CD4-positive, alpha-beta T cell treated with Interferon gamma for 1 hour (primary cell): ENCODE data around the gene ZNF521.

ENCODE experiments used
- DNase-seq: peaks from one replicate; pipeline ENCODE4 v3.0.0-alpha.2; 2020

Gene ZNF521

DNA sequence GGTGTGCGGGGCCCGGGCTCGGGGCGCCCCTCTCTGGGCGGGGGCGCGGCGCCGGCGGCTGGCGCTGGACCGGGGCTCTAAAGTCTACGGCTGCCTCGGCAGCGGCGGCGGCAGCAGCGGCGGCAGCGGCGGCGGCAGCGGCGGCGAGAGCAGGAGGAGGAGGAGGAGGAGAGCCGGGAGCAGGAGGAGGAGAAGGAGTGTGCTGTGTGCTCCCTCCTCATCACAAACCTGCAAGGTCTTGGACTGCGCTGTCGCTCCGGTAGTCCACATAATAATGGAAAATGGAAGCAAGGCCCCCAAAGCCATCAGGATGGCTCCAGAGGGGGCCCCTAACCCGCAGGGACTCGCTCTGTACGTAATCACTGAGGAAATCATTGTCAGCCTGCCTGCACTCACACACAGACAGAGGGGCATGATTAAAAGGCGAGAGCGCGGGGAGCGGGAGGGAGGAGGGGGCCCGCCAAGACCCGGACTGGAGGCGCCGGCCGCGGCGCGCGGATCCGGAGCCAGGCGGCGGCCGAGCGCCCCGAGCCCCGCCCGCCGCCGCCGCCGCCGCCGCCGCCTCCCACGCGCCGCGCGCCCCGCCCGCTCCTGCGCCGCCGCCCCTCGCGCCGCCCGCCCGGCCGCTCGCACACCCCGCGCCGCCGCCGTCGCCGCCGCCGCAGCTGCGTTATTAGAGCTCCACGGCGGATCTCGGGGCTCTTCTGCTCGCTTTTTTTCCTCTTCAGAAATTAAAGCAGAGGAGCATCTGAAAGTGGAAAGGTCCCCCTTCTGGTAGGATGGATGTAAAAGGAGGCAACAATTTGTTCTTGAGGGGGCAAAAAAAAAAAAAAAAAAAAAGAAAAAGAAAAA, at the start of gene ZNF521:
ZNF521 (minus strand) TSS at position 390 of the 852 bp plus-strand sequence. CDS start 1,220 bp downstream, outside the sequence.
- peak; percentile 55 for DNase-seq

DNA sequence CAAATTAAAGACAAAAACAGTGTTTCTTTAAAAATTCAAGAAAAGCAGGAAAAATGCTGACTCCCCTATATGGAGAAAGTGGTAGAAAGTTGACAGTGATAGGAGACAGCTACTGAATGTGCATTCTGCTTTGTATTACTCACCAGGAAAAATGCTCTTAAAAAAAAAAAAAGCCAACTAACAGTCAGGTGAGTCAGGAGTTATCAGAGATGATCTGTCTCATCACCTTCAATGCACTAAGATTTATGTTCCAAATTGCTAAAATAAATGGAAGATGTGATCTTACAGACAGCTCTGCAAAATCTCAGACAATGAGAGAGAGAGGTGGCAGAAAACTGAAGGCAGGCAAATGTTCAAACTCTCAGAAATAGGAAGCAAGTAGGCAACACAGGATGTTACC, 47.6 kb upstream of the ZNF521 start:
- DNase-seq = no peak

DNA sequence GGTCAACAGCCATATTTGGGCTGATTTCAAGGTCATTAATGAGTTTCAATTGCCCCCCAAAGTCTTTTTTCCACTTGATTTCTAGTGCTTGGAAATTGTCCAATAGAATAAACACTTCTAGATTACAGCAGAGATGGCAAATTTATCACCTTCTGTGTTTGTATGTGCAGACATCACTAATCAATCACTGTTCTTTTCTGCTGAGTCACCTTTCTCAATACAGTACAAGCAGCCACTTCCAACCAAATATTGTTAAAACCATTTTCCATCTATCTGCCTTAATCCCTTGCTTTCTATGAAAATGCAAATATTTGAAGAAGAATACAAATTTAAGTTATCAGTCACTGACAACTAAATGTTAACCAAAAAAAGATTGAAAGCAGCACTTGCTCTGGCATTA, 40.2 kb upstream of the ZNF521 start:
- DNase-seq = no peak

DNA sequence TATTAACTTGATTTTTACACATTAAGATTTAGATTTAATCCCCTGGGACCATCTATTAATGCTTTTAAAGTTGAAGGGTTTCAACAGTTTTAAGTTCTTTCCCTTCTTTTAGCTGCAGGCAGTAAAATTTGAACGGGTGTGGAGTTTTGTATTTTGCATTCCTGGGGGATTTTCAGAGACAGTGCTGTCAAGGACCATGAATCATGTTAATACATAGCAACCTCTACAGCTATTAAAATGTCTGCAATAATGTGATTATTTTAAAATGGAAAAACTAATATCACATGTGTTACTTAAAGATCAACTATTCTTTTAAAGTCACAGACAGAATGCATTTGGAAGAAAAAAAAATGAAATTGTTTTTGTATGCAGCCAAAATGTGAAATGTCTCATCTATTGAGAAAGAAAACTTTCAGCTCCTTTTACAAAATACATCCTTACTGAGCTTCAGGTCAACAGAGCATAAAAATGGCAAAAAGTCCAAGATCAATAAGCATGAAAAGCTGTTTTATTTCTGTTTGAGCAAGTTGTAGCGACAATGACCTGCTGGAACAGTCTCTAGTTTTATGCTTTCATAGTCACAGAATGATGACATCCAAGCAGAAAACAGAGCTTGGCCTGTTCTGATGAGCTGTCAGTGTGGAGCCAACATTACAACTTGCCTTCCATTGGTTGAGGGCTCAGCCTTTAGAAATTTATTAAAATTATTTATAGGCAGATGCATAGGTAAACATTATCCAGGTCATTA, 21.6 kb upstream of the ZNF521 start:
- no peak for DNase-seq

DNA sequence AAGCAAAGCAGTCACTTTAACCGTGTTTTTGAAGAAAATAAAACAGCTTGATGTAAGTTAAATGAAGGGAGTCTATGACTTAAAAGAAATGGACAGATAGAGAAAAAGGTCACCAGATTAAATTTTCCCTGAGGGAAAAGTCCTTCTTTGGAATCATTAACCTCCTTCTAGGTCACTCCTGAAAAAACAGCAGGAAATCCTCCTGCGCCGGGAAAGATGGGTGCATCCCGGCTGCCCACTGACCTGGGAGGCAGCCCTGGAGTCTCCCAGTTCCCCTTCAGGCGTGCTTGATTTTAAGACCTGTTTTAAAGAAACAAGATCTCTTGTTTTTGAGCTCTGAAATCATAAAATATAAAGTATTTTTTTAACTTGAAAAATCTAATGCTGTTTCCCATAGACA, 18.4 kb upstream of the ZNF521 start:
- no peak for DNase-seq

DNA sequence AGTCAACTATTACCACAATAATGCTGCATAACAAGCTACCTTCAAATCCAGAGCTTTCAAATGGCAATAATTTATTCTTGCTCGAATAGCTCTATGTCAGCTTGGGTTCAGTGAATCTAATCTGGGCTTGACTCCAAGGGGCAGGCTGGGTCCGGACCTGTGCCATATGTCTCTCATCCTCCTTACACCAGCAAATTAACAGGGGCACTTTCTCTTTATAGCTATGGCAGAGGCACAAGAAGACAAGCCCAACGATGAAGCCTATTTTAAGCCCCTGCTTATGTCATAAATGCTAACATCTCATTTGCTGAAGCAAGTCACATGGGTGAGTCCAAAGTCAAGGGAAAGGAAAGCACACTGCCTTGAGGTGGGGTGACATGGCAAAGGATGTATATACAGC, 13.3 kb upstream of the ZNF521 start:
- no peak for DNase-seq

DNA sequence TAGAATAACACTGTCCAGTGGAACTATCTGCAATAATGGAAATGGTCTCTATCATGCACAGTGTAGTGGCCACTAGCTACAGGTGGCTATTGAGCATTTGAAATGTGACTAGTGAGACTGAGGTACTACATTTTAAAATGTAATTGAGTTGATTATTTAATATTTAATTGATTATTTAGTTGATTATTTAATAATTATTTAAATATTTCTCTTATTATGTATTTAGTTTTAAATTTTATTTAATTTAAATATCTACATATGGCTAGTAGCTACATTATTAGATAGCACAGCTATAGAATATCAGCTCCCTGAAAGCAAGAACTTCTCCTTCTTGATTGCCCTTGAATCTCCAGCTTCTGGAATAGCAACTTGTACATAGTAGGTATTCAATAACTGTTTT, 12.8 kb upstream of the ZNF521 start:
- DNase-seq = no peak

DNA sequence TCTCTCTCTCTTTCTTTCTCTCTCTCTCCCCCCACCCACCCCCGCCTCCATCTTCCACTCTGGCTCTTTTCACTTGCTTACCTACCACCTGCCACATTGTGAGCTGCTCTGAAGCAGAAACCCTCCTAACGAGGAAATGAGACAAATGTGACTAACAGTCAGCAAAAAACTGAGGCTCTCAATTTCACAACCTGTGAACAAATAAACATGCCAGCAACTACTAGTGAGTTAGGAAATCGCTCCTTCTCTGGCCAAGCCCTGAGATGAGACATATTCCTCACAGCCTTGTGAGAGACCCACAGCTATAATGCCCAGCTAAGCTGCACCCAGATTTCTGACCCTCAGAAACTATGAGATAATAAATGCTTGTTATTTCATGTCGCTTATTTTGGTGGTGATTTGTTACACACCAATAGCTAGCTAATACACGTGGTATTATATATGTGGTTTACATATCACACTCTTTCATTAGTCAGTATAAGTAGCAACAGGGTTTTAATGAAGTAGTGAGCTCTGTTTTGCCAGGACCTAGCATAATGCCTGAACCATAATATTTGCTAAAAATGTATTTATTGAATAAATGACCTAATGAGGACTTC, 8.4 kb upstream of the ZNF521 start:
- no peak for DNase-seq

DNA sequence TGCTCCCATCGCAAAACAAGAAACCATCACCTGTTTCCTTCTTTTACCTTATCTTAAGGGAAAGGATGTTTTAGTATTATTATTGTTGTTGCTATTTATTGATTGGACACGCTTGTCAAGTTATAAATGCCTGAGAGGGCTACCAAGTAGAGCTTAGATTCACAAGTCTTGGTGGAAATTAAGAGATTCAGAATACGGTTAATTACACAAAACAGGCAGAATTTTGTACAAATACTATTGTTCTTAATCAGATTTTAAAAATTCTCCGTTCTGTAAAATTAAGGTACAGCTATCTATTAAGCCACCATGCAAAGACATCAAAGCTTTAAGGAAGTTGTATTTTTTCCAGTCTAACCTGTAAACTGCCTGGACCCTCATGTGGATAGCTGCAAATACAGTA, 1.1 kb upstream of the ZNF521 start:
- no peak for DNase-seq

DNA sequence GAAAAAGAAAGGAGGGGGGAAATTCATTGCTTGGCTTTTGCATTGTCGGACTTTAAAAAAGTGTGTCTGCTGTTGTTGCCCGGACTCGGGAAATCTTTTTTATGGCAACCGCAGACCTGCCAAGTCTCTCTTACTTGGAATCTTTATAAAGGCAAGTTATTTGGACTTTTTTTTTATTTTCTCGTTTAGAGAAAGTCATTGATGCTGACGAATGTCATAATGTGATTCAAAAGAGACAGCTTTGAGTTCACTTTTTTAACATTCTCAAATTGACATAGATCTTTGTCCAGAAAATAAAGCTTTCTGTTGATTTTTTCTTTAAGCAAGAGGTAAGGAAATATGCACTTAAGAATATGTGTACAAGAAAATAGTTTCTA, 651 bp upstream of the ZNF521 start:
- DNase-seq = no peak

DNA sequence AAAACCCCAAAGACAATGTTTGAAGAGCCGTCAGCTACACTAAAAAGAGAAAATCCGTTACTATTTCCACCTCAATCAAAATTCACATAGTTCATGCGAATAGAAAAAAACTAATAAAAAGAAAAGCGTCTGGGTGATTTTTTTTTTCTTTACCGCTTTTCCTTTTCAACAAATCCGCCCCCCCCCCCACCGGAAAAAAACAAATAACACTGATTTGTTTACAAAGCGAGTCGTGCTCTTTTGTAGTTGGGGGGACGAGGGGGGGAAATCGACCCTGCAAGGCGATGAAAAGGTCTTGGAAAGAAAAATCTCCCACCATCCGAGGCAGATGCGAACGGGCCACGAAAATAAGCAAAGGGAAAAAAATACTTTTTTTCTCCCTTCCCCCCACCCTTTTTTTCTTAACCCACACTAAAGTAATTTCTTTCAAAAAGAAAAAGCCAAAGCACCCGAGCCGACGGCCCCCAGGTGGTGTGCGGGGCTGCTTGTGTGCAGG, 638 bp downstream of the ZNF521 start:
- DNase-seq = no peak

DNA sequence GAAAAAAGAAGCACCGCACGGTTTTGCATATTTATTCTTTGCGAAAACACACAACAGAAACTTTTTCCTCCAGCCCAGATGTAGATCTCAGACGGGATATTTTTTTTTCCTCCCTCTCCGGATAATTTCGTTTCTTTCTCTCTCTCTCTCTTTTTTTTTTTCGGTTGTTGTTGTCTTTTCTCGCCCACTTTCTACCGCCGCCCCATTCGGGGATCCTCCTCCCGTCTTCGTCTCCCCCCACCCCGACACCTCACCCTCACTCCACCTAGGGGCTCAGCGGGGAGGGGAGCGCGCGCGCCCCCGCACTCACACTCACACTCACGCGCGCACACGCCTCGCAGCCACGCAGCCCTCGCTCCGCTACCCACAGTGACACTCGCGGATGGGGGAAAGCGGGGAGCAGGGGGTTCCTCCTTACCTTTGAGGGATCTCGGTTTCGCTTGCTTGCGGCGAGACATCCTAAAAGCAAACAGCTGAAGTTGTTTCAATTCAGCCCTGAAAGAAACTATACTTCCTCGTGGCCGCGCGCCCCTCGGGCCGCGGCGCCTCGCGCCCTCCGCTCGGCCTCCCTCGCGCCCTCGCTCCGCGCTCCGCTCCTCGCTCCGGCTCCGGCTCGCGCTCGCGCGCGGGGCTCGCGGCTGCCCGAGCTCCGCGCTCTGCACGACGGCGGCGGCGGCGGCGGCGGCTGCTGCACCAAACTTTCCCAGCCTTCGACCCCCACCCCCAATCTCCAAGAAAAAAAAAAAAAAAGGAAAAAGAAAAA, 1.3 kb downstream of the ZNF521 start:
- DNase-seq = peak; percentile 7

DNA sequence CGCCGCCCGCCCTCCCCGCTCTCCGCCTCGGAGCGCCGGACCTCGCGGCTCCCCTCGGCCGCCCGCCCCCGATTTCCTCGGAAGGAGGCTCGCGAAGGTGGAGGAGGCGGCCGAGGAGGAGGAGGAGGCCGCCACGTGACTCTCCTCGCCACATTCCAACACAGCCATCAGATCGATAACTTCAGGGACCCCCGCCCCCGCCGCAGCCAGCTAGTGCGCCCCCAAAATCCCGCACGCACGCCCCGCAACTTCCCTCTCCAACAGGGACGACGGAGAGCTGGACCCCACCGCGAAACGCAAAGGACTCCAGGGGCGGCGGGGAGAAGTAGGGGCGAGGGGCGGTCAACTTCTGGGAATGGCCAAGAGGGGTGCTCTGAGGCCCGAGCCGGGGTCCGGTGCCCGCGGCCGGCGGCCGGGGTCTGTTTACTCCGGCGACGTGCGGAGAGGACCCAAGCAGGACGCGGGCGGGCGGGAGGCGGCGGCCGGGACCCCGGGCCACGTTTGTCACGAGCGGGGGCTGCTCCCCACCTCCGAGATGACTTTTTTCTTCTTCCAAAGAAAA, 2.0 kb downstream of the ZNF521 start:
- no peak for DNase-seq

DNA sequence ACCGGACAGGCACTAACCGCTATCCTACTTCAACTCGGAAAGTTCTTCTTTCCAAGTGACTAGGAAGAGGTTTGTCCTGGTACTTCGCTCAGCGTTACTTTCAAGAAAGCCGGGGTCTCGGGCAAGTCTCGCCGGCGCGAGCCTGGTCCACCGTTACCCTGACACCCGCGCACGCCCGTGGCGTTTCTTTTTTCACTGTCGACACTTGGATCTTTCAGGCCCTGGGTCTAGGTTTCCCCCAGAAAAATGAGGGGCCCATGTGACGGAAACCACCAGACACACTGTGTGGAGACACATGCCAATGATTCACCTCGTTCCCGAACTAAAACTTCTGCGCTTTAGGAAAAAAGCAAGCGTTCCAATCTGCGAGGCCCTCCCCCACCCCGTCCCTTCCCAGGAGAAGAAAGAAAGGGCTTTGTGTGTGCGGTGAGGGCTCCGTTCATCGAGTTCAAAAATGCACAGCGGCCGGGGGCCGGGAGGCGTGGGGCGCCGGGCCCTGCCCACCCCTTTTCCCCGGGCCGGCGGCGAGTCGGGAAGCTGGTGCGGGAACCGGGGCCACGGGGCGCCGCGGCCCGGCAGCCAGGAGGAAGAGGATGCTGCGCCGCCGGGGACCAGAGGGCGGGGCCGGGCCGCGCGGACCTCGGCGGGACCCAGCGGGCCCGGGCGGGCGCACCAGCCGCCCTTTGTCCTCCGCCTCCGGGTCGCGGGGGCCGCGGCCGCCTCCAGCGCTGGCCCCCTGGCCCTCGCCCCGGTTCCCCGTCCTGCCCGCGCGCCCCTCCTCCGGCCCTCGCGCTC, 2.6 kb downstream of the ZNF521 start:
- no peak for DNase-seq

DNA sequence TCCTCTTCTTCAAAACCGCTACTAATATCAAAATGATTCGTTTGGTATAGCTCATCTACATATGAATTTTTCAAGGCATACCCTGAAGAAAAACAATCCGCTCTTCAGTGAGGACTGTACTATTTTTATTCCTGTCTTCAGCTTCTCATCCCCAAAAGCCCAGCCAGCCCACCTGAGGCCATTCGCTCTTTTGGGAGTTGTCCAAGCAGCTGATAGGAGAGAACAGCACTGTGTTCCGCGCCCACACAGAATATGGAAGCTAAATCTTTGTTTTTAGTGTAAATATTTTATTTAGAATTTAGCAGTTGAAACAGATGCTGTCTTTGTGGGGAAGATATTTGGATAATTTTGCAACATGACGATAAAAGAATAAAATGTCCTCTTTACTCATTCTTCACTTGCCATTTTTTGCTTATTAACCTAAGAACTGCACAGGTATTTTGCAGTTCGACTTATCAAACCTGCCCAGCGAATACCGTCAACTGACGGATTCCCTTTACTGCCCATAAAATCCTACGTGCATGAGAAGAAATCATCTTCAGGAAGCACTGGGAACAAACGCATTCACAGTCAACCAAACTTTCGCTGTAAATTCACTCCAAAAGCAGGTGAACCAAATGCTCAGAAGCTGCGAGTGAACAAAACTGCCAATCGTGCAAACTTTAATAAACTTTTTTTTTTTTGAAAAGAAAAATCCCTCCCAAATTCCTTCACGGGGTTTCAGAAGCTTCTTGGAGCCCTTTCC, 3.4 kb downstream of the ZNF521 start:
- no peak for DNase-seq

DNA sequence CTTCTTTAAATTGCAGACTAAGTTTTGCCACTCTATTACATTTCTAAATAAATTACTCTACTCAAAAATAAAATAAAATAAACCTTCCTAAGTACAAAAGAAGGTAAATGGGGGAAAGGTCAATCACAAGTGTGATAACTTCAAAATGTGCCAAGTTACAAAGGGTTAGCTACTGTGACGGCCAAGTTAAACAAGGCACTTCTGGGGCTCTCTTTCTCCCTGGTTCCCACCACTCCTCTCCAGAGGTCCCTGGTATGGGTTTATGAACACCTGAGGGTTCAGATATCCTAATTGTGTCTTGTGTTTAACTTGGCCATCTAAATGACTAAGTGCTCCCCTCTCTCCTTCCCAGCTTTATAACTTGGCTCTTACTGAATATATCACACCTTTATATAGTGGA, 5.4 kb downstream of the ZNF521 start:
- no peak for DNase-seq

DNA sequence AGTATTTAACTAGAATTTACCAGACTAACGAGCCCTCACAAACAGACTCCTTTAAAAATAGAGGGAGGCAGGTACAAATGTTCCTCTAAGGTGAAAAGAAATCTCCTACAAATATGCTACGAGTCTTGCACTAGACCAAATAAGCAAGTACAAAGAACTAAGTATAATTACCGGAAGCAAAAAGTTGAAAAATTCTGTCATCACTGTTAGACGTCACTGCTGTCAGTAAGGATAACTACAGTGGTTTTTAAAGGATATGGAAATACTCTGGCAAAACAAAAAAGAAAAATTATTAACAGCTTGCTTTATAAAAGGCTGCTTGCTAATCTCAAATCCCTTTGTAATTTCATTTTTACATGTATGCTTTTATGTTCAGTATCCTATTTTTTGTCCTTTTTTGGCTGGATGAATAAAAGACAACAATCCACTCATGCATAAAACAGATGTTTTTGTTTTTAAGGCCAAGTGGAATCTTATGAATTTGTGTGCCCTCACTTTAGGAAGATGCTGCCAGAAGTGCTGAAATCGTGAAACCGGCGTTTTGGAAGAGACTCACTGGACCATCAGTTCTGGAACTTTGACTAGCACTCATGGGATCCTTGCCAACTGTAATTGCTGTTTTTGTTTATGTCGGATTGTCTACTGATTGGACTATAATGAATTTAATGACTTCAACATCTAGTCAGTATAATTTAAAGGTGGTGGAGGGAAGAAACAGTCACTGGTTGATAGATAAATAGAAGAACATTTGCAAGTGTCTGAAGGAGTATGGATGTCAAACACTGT, 6.7 kb downstream of the ZNF521 start:
- no peak for DNase-seq

DNA sequence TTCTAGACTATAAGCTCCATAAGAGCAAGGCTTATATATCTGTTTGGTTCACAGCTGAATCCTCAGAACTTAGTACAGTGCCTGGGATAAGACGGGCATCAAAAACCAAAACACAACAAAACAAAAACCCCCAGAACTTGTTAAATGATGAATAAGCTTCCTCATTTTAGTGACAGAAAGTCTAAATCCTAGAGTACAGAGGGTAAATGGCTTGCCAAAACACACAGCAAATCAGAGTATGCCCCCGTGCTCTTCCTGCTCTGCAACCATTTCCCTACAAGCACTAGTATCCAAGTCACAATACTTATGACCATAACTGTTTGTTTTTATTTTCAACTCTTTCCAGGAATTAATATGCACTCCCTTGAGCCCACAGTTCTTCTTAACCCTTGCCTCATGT, 10.1 kb downstream of the ZNF521 start:
- no peak for DNase-seq

DNA sequence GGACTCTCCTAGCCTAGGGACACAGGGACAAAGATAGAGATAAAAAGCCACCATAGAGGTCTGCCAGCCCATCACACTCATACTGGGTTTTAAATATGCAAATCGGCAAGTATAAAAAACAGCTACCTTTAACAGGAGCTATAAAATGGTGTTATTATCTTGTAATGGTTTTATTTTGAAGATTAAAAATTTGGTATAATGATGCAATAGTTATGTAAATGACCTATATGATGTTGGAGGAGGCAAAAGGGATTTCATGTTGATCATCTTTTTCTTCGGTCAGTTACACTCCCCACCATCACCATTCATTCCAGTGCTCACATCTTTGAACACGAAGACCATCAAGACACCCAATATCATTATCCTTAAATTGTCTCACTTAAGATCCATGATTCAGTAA, 11.2 kb downstream of the ZNF521 start:
- no peak for DNase-seq

DNA sequence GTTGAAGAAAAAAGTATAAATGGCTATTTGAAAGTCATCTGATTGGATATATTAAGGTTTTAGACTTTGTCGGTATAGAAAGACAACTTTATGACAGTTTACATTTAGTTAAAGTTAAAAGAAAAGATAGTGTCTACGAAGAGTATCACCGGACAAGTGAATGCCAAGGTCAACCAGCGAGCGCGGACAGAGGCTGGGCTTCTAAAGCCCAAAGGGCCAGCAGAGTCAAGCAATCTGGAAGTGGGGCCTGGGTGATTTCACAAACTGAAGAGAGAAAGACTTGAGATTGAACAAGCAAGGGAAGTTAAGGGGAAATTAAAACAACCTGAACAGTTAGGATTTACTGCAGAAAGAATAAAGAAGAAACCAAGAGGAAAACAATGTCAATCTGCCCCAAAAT, 16.3 kb downstream of the ZNF521 start:
- no peak for DNase-seq
